Ramos (cell line): ENCODE measurements around the gene FAM168A.
"Not testable (repeated sequence)": the region's sequence is repeated elsewhere in the genome, so short reads cannot be mapped to it uniquely, and the experiment has no call there.

Experiments
- in situ Hi-C: fragments of 300-500 bp; cut with MboI; formaldehyde crosslinking; loops from one replicate; pipeline ENCODE4 v1.14.3; 2022; ENCODE audit warnings: low sequenced_read_pairs; ENCODE audit not compliant: unreplicated experiment

Gene FAM168A

GRCh38 chr11:73478737-73479347 lies 119.1 kb downstream of the FAM168A start:
- in situ Hi-C loops = no loop called here

GRCh38 chr11:73477518-73477917 lies 120.4 kb downstream of the FAM168A start:
- in situ Hi-C loops = no loop called here

DNA sequence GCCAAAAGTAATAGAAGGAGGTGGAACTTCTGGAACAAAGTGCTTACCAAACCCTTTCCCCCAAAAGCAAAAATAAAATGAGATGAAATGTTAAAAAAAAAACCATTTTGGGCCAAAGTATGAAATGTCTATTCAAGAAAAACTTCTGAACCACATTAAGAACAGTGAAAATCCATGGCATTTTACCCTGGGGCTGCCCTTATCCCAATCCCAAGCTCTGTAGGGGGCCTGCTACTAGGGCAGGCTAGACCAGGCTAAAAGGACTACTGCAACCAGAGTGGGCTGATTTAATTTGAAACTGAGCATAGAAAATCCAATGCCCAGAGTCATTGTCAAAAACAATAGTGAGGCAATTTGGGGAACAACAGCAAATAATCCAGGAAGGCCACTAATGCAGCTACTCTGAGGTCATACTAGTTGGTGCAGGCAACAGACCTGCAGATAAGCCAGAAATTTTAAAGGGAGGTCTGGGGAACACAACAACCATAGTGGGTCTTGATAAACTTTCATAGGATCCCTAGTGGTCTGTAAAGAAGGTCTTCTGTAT lies 122.3 kb downstream of the FAM168A start:
- in situ Hi-C loops = no loop called here

- in situ Hi-C loops = no loop called here
Measured at GRCh38 chr11:73473252-73473651, 124.7 kb downstream of the FAM168A start.

- in situ Hi-C loops = not testable (repeated sequence)
Measured at GRCh38 chr11:73470036-73470612, 127.8 kb downstream of the FAM168A start.

GRCh38 chr11:73469401-73469800 lies 128.5 kb downstream of the FAM168A start:
- in situ Hi-C loops = no loop called here

DNA sequence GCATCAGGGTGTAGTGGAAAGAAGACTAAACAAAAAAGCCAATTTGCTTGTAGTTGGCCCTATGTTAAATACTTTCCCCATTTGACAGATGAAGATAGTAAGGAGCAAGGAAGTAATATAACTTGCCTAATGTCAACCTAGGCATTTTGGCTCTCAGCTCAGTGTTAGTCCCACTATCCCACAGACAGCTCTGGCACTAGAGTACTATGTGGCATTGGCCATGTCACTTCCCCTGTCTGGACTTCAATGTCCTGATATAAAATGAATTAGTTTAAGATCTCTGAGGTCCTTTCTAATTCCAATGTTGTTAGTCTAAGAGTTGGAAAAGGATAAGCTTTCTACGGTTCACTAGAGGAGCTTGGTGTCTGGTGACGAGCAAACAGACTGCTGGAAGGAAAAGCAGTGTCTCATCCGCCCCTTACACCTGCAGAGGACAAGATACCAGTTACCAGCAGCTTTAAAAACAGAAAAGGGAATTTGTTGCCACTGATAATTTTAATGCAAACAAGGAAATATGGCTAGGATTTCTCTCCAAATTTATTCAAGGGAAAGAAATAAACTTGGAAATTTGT lies 129.2 kb downstream of the FAM168A start:
- in situ Hi-C loops = no loop called here

GRCh38 chr11:73467505-73467904 lies 130.4 kb downstream of the FAM168A start:
- in situ Hi-C loops = no loop called here

- in situ Hi-C loops = no loop called here
Measured at GRCh38 chr11:73466643-73467042, 131.3 kb downstream of the FAM168A start.

- in situ Hi-C loops = no loop called here
Measured at GRCh38 chr11:73465871-73466270, 132.0 kb downstream of the FAM168A start.

GRCh38 chr11:73465023-73465675 lies 132.8 kb downstream of the FAM168A start:
- in situ Hi-C loops = no loop called here

DNA sequence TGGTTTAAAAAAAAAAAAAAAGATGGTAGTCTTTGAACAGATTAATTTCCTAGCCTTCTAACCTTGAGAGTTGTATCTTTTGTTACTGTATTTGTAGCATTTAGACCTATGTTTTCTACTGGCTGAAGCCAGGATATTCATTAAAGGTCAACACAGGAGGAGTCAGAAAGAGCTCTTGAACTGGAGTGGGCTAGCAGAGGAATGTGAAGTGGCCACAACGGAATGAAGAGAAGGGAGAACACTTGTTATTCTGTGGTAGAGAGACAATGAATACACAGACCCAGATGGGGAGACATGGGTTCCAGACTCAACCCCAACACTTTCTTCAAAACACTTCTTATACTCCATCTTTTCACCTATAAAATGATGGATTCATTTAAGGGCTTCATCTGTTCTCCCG lies 133.6 kb downstream of the FAM168A start:
- in situ Hi-C loops = no loop called here

DNA sequence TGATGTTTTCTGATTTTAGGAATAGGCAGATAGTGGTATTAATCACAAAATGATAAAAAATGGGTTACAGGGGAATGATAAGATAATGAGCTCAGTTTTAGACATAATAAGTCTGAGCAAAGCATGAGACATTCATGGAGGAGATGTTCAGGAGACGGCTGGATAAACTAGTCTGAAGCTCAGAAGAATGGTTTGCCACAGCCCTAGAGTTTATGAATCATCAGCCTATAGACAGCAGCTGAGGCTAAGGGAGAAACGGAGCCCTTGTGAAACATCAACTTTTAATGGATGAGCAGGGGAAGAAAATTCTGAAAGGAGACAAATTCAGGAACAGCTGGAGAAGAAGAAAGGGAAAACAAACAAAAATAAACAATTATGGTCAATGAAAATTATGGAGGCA lies 134.6 kb downstream of the FAM168A start:
- in situ Hi-C loops = no loop called here

- in situ Hi-C loops = no loop called here
Measured at GRCh38 chr11:73461964-73462363, 135.9 kb downstream of the FAM168A start.

- in situ Hi-C loops = no loop called here
Measured at GRCh38 chr11:73461335-73461840, 136.5 kb downstream of the FAM168A start.

DNA sequence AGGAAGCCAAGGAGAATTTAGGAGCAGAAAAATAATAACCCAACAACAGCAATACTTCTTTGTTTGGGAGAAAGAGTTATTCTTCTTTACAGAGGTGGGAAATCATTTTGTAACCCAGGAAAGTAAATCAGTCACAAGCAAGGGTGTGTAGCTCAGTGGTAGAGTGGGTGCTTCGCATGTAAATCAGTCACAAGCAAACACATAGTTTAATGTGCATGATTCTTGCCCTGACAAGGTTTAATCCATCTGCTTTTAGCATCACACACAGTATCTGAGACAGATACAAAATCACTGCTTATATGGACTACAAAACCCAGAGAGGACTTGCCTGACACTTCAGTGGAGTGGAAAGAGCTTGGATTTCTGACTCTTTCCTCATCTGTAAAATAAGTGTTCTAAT lies 139.7 kb downstream of the FAM168A start:
- in situ Hi-C loops = no loop called here

GRCh38 chr11:73454987-73455386 lies 142.9 kb downstream of the FAM168A start:
- in situ Hi-C loops = no loop called here

DNA sequence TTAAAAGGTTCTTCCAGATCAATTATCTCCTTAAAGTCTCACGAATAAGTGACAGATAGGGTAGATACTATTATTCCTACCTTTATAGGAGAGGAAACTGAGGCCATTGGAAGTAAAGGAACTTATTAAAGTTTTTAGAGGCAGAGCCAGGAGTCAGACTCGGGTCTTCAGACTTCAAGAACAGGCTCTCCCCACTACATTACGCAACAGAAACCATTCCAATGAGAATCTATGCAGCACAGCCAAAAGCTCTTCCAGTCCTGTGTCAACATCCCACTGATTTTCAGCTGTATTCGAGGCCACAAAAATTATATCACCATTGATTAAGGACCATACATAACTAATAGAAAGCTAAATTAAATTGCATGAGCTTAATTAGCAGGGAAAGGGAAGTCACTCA lies 144.3 kb downstream of the FAM168A start:
- in situ Hi-C loops = no loop called here

DNA sequence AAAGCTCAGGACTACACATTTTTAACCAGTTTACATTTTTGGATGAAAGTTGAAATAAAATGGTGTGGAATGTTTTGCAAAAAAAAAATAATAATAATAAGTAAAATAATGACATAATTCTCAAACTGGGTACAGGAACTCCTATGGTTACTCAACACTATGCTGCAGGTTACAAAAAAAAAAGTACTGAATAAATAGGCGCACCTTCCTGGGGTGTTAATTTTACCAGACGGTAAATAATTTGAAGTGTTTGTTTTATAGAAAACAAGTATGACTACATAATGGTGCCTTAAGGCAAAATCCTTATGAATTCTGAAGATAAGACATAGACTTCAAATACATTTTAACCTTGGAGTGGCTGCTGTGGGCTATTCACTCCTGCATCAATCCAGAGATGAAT lies 145.2 kb downstream of the FAM168A start:
- in situ Hi-C loops = no loop called here

DNA sequence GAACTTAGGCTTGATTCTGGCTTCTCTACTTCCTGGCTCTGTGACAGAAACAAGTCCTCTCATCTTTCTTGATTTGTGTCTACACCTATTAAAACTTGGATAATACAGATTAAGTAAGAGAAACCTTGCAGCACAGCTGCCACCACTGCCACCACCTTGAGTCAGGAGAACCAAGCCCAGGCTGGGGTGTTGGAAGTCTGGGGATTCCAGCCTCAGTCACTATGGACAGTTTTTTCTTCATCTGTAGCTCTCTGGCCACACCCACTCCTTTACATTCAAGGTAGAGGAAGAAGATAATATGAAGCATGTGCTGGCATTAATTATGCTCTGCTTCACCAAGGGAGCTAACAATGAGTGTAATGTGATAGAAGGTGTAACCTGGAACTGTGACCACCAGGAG lies 146.0 kb downstream of the FAM168A start:
- in situ Hi-C loops = no loop called here

- in situ Hi-C loops = no loop called here
Measured at GRCh38 chr11:73446766-73447165, 151.1 kb downstream of the FAM168A start.
